ENCODE measurements around the gene ACTL6B.

ACTL6B gene

GRCh38 chr7:100649826-100650565 is 6.3 kb downstream of the ACTL6B start:
- TF ChIP-seq YY1 (IDR thresholded peaks at IDR 0.05; ENCODE audit: low read depth): no peak
- TF ChIP-seq, protein P1, sequence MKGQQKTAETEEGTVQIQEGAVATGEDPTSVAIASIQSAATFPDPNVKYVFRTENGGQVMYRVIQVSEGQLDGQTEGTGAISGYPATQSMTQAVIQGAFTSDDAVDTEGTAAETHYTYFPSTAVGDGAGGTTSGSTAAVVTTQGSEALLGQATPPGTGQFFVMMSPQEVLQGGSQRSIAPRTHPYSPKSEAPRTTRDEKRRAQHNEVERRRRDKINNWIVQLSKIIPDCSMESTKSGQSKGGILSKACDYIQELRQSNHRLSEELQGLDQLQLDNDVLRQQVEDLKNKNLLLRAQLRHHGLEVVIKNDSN (IDR thresholded peaks at IDR 0.05): no peak
- no peak for TF ChIP-seq EGR1 (IDR thresholded peaks at IDR 0.05)
- TF ChIP-seq TCF12 (IDR thresholded peaks at IDR 0.05; ENCODE audit: low read depth): no peak
- no peak for TF ChIP-seq RAD21 (IDR thresholded peaks at IDR 0.05; ENCODE audit: low read depth)
- TF ChIP-seq TAF1 (IDR thresholded peaks at IDR 0.05; ENCODE audit: low read depth): no peak
- TF ChIP-seq FOXM1 (IDR thresholded peaks at IDR 0.05; ENCODE audit: borderline replicate concordance, low read depth): no peak
- no peak for TF ChIP-seq NFIC (IDR thresholded peaks at IDR 0.05)
- no peak for TF ChIP-seq EP300 (IDR thresholded peaks at IDR 0.05; ENCODE audit: borderline replicate concordance)
- no peak for TF ChIP-seq MAX (IDR thresholded peaks at IDR 0.05)
- no peak for TF ChIP-seq ZBTB7A (IDR thresholded peaks at IDR 0.05; ENCODE audit: low read depth)
- TF ChIP-seq TEAD4 (IDR thresholded peaks at IDR 0.05): no peak
- TF ChIP-seq, protein P2, sequence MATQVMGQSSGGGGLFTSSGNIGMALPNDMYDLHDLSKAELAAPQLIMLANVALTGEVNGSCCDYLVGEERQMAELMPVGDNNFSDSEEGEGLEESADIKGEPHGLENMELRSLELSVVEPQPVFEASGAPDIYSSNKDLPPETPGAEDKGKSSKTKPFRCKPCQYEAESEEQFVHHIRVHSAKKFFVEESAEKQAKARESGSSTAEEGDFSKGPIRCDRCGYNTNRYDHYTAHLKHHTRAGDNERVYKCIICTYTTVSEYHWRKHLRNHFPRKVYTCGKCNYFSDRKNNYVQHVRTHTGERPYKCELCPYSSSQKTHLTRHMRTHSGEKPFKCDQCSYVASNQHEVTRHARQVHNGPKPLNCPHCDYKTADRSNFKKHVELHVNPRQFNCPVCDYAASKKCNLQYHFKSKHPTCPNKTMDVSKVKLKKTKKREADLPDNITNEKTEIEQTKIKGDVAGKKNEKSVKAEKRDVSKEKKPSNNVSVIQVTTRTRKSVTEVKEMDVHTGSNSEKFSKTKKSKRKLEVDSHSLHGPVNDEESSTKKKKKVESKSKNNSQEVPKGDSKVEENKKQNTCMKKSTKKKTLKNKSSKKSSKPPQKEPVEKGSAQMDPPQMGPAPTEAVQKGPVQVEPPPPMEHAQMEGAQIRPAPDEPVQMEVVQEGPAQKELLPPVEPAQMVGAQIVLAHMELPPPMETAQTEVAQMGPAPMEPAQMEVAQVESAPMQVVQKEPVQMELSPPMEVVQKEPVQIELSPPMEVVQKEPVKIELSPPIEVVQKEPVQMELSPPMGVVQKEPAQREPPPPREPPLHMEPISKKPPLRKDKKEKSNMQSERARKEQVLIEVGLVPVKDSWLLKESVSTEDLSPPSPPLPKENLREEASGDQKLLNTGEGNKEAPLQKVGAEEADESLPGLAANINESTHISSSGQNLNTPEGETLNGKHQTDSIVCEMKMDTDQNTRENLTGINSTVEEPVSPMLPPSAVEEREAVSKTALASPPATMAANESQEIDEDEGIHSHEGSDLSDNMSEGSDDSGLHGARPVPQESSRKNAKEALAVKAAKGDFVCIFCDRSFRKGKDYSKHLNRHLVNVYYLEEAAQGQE (IDR thresholded peaks at IDR 0.05; ENCODE audit: low read depth): no peak
- no peak for TF ChIP-seq CREB1 (IDR thresholded peaks at IDR 0.05; ENCODE audit: low read depth)
- no peak for TF ChIP-seq CEBPB (IDR thresholded peaks at IDR 0.05)

- TF ChIP-seq MAX (IDR thresholded peaks at IDR 0.05) (no peak), FOXM1 (IDR thresholded peaks at IDR 0.05; ENCODE audit: borderline replicate concordance, low read depth) (no peak), TEAD4 (IDR thresholded peaks at IDR 0.05) (no peak), TAF1 (IDR thresholded peaks at IDR 0.05; ENCODE audit: low read depth) (no peak)
- TF ChIP-seq, protein P2 (IDR thresholded peaks at IDR 0.05; ENCODE audit: low read depth): no peak
Observed at GRCh38 chr7:100642534-100642907, 13.7 kb downstream of the ACTL6B start.

DNA sequence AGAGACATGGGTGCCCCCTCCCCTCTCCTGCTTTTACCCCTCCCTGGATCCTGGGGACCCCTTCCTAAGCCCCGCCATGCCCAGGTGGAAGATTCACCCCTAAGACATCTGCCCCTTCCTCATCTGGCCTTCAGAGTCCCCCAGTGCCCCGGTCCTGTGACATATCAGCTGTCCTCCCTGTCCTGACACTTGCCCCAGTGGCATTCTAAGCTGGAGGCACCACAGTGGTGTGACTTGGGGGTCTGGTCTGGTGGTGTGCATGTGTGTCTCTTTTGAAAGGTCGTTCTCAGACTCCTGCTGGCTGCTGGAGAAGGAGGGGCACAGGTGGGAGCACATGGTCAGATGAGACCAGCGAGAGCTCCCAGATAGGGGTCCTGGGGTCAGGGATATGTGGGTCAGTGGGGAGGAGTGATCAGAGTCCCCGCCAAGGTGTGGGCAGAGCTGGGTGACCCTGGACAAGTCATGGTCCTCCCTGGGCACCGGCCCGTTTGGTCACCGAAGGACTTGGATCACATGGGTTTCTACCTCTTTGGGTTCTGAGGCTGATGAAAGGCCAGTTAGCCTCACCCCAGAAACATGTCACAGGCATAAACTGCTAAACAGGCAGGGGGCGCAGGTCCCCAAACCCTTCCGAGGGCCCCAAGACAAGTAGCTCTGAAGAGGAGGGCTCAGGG is 14.3 kb downstream of the ACTL6B start:
- TF ChIP-seq CEBPB (IDR thresholded peaks at IDR 0.05) (no peak), MAX (IDR thresholded peaks at IDR 0.05) (no peak)
- TF ChIP-seq, protein P2 (IDR thresholded peaks at IDR 0.05; ENCODE audit: low read depth): no peak

GRCh38 chr7:100641463-100641859 is 14.8 kb downstream of the ACTL6B start, which contains the start of gene TFR2:
Gene TFR2 (minus strand): TSS chr7:100641552. CDS start chr7:100641509, 43 bp downstream.
- TF ChIP-seq, protein P1 (IDR thresholded peaks at IDR 0.05): no peak
- TF ChIP-seq MAX (IDR thresholded peaks at IDR 0.05) (no peak), TCF12 (IDR thresholded peaks at IDR 0.05; ENCODE audit: low read depth) (no peak), RAD21 (IDR thresholded peaks at IDR 0.05; ENCODE audit: low read depth) (no peak), EGR1 (IDR thresholded peaks at IDR 0.05) (no peak), NFIC (IDR thresholded peaks at IDR 0.05) (no peak), YY1 (IDR thresholded peaks at IDR 0.05; ENCODE audit: low read depth) (no peak), TEAD4 (IDR thresholded peaks at IDR 0.05) (no peak)

Measured in Ishikawa (cell line).